Measurements from ENCODE around the gene FAM98B. TPM values are rescaled to one million over a fixed set of nuclear protein-coding genes. Genes with fewer than 3 reads are reported as not detected.
A peak's percentile ranks its signal among the peaks of the same experiment; 100 is the strongest.

The FAM98B gene
- total and polyA plus RNA-seq, 4 experiments from 2014 or later: 3.3 to 26.3 (median 12.6) TPM

- Histone ChIP-seq H3K27me3 (ENCODE audit: insufficient read depth, low read length) (no peaks in the 10 kb centered on the region), H3K36me3 (ENCODE audit: insufficient read depth, low read length) (peaks cover 74% of the 10 kb centered on the region), H3K9me3 (ENCODE audit: control insufficient read depth in 1 of 2, low read length in 2 of 2) (no peaks in the 10 kb centered on the region), H3K4me1 (ENCODE audit: insufficient read depth, low read length) (peaks cover 37% of the 10 kb centered on the region), H3K27ac (ENCODE audit: low read depth, low read length) (peak overlapping the region; percentile 27), H3K4me3 (ENCODE audit: low read length in 2 of 2) (no peak overlapping the region)
- intact Hi-C loops (cut with micrococcal nuclease): loop anchor here (5.0 kb wide), 1 partner anchor 44 kb away; the partner anchor contains the start of gene RASGRP1
- CTCF ChIA-PET (ENCODE audit: partially characterized antibody): interaction anchor here (1.2 to 2.9 kb wide), 6 partner anchors 46 to 182 kb away, joined by 5 to 13 read pairs (median 8); partner anchors contain the start of gene RASGRP1
- peak overlapping the region; percentile 44 to 89 (median 72) for H3K27ac Mint-ChIP-seq
- no peaks in the 10 kb centered on the region for H3K9me3 Mint-ChIP-seq
- H3K36me3 Mint-ChIP-seq: peaks cover 62 to 85% of the 10 kb centered on the region in 2 donors
- peaks cover 30 to 41% (median 36%) of the 10 kb centered on the region in 4 donors for H3K4me1 Mint-ChIP-seq
- DNase-seq: no peak
- peak overlapping the region in 1 of 8 donors; percentile 15 for H3K4me3 Mint-ChIP-seq
- POLR2A ChIA-PET (ENCODE audit: partially characterized antibody): interaction anchor here (1.2 kb wide), 2 partner anchors 13 to 168 kb away, joined by 3 to 4 read pairs; no protein-coding TSS in a partner anchor
- H3K27me3 Mint-ChIP-seq: no peaks in the 10 kb centered on the region
These were observed 64.2 kb downstream of the FAM98B start for GRCh38 chr15:38518084-38518483.

- DNase-seq: no peak
- POLR2A ChIA-PET (ENCODE audit: partially characterized antibody): interaction anchor here (1.0 to 3.0 kb wide), 2 partner anchors 9 to 44 kb away, joined by 3 to 14 read pairs; partner anchors contain the start of gene RASGRP1
- Histone ChIP-seq H3K36me3 (ENCODE audit: insufficient read depth, low read length) (peaks cover 71% of the 10 kb centered on the region), H3K9me3 (ENCODE audit: control insufficient read depth in 1 of 2, low read length in 2 of 2) (no peaks in the 10 kb centered on the region), H3K27ac (ENCODE audit: low read depth, low read length) (peak overlapping the region; percentile 10), H3K4me3 (ENCODE audit: low read length in 2 of 2) (no peak overlapping the region), H3K27me3 (ENCODE audit: insufficient read depth, low read length) (no peaks in the 10 kb centered on the region), H3K4me1 (ENCODE audit: insufficient read depth, low read length) (peaks cover 38% of the 10 kb centered on the region)
- Mint-ChIP-seq H3K4me3 (no peak overlapping the region), H3K27me3 (no peaks in the 10 kb centered on the region), H3K4me1 (peaks cover 38 to 48% (median 43%) of the 10 kb centered on the region in 4 donors), H3K9me3 (no peaks in the 10 kb centered on the region), H3K36me3 (peaks cover 57 to 78% of the 10 kb centered on the region in 2 donors), H3K27ac (peak overlapping the region in 6 of 7 donors; percentile 22 to 89 (median 68))
- CTCF ChIA-PET (ENCODE audit: partially characterized antibody): interaction anchor here (1.1 to 2.1 kb wide), 4 partner anchors 44 to 171 kb away, joined by 3 to 14 read pairs (median 8); no protein-coding TSS in a partner anchor
- intact Hi-C loops (cut with micrococcal nuclease): no loop called here
These were observed 66.1 kb downstream of the FAM98B start for GRCh38 chr15:38520035-38520434.

GRCh38 chr15:38521316-38521715 is 67.4 kb downstream of the FAM98B start:
- POLR2A ChIA-PET (ENCODE audit: partially characterized antibody): interaction anchor here (2.2 to 3.0 kb wide), 2 partner anchors 18 to 43 kb away, joined by 7 to 14 read pairs; partner anchors contain the start of gene RASGRP1
- Histone ChIP-seq H3K27me3 (ENCODE audit: insufficient read depth, low read length) (no peaks in the 10 kb centered on the region), H3K36me3 (ENCODE audit: insufficient read depth, low read length) (peaks cover 71% of the 10 kb centered on the region), H3K4me3 (ENCODE audit: low read length in 2 of 2) (no peak overlapping the region), H3K9me3 (ENCODE audit: control insufficient read depth in 1 of 2, low read length in 2 of 2) (no peaks in the 10 kb centered on the region), H3K4me1 (ENCODE audit: insufficient read depth, low read length) (peaks cover 39% of the 10 kb centered on the region), H3K27ac (ENCODE audit: low read depth, low read length) (no peak overlapping the region)
- H3K4me3 Mint-ChIP-seq: no peak overlapping the region
- H3K27me3 Mint-ChIP-seq: no peaks in the 10 kb centered on the region
- H3K4me1 Mint-ChIP-seq: peaks cover 41 to 61% (median 51%) of the 10 kb centered on the region in 4 donors
- DNase-seq: no peak
- peaks cover 56 to 77% of the 10 kb centered on the region in 2 donors for H3K36me3 Mint-ChIP-seq
- H3K9me3 Mint-ChIP-seq: no peaks in the 10 kb centered on the region
- CTCF ChIA-PET (ENCODE audit: partially characterized antibody): interaction anchor here (1.1 to 3.7 kb wide), 7 partner anchors 11 to 178 kb away, joined by 3 to 17 read pairs (median 7); no protein-coding TSS in a partner anchor
- intact Hi-C loops (cut with micrococcal nuclease): no loop called here
- peak overlapping the region; percentile 57 to 87 (median 78) for H3K27ac Mint-ChIP-seq

- no peaks in the 10 kb centered on the region for H3K27me3 ChIP-seq (ENCODE audit: insufficient read depth, low read length)
- H3K4me3 Mint-ChIP-seq: peak overlapping the region in 1 of 8 donors; percentile 3
- intact Hi-C loops (cut with micrococcal nuclease): no loop called here
- peak overlapping the region; percentile 24 for H3K27ac ChIP-seq (ENCODE audit: low read depth, low read length)
- no peak overlapping the region for H3K4me3 ChIP-seq (ENCODE audit: low read length in 2 of 2)
- no peaks in the 10 kb centered on the region for H3K27me3 Mint-ChIP-seq
- ChIA-PET POLR2A (ENCODE audit: partially characterized antibody) (interaction anchor here (1.2 to 3.0 kb wide), 3 partner anchors 10 to 41 kb away, joined by 3 to 14 read pairs (median 7); partner anchors contain the start of gene RASGRP1), CTCF (ENCODE audit: partially characterized antibody) (interaction anchor here (0.8 to 3.7 kb wide), 10 partner anchors 10 to 177 kb away, joined by 3 to 17 read pairs (median 4); partner anchors contain the start of gene FAM98B)
- H3K27ac Mint-ChIP-seq: peak overlapping the region; percentile 21 to 88 (median 72)
- peaks cover 52 to 77% of the 10 kb centered on the region in 2 donors for H3K36me3 Mint-ChIP-seq
- H3K36me3 ChIP-seq (ENCODE audit: insufficient read depth, low read length): peaks cover 58% of the 10 kb centered on the region
- H3K9me3 Mint-ChIP-seq: no peaks in the 10 kb centered on the region
- H3K9me3 ChIP-seq (ENCODE audit: control insufficient read depth in 1 of 2, low read length in 2 of 2): no peaks in the 10 kb centered on the region
- H3K4me1 Mint-ChIP-seq: peaks cover 41 to 74% (median 61%) of the 10 kb centered on the region in 4 donors
- H3K4me1 ChIP-seq (ENCODE audit: insufficient read depth, low read length): peaks cover 51% of the 10 kb centered on the region
- no peak for DNase-seq
These were observed 69.0 kb downstream of the FAM98B start for GRCh38 chr15:38522922-38523321.

- H3K9me3 Mint-ChIP-seq: no peaks in the 10 kb centered on the region
- no peaks in the 10 kb centered on the region for H3K9me3 ChIP-seq (ENCODE audit: control insufficient read depth in 1 of 2, low read length in 2 of 2)
- ChIA-PET CTCF (ENCODE audit: partially characterized antibody) (interaction anchor here (1.0 to 3.7 kb wide), 5 partner anchors 11 to 175 kb away, joined by 3 to 17 read pairs (median 3); partner anchors contain the start of gene FAM98B), POLR2A (ENCODE audit: partially characterized antibody) (interaction anchor here (0.6 to 3.0 kb wide), 3 partner anchors 27 to 164 kb away, joined by 4 to 7 read pairs (median 4); no protein-coding TSS in a partner anchor)
- H3K4me3 ChIP-seq (ENCODE audit: low read length in 2 of 2): no peak overlapping the region
- H3K27ac Mint-ChIP-seq: peak overlapping the region; percentile 46 to 80 (median 66)
- H3K36me3 ChIP-seq (ENCODE audit: insufficient read depth, low read length): peaks cover 52% of the 10 kb centered on the region
- peak overlapping the region in 1 of 8 donors; percentile 25 for H3K4me3 Mint-ChIP-seq
- peaks cover 46 to 81% (median 69%) of the 10 kb centered on the region in 4 donors for H3K4me1 Mint-ChIP-seq
- peaks cover 59% of the 10 kb centered on the region for H3K4me1 ChIP-seq (ENCODE audit: insufficient read depth, low read length)
- DNase-seq: no peak
- no peaks in the 10 kb centered on the region for H3K27me3 ChIP-seq (ENCODE audit: insufficient read depth, low read length)
- peaks cover 55 to 79% of the 10 kb centered on the region in 2 donors for H3K36me3 Mint-ChIP-seq
- intact Hi-C loops (cut with micrococcal nuclease): no loop called here
- H3K27me3 Mint-ChIP-seq: no peaks in the 10 kb centered on the region
- no peak overlapping the region for H3K27ac ChIP-seq (ENCODE audit: low read depth, low read length)
These were observed 70.2 kb downstream of the FAM98B start for GRCh38 chr15:38524156-38524555.

- intact Hi-C loops (cut with micrococcal nuclease): no loop called here
- Mint-ChIP-seq H3K9me3 (no peaks in the 10 kb centered on the region), H3K27ac (peak overlapping the region; percentile 37 to 81 (median 47)), H3K4me1 (peaks cover 51 to 90% (median 70%) of the 10 kb centered on the region in 4 donors), H3K27me3 (no peaks in the 10 kb centered on the region), H3K4me3 (no peak overlapping the region), H3K36me3 (peaks cover 59 to 77% of the 10 kb centered on the region in 2 donors)
- H3K27me3 ChIP-seq (ENCODE audit: insufficient read depth, low read length): no peaks in the 10 kb centered on the region
- POLR2A ChIA-PET (ENCODE audit: partially characterized antibody): interaction anchor here (1.7 to 3.0 kb wide), 2 partner anchors 10 to 38 kb away, joined by 4 to 7 read pairs; no protein-coding TSS in a partner anchor
- peaks cover 52% of the 10 kb centered on the region for H3K36me3 ChIP-seq (ENCODE audit: insufficient read depth, low read length)
- CTCF ChIA-PET (ENCODE audit: partially characterized antibody): interaction anchor here (1.1 to 2.3 kb wide), 5 partner anchors 65 to 178 kb away, joined by 3 to 10 read pairs (median 6); no protein-coding TSS in a partner anchor
- no peak for DNase-seq
- no peak overlapping the region for H3K27ac ChIP-seq (ENCODE audit: low read depth, low read length)
- no peak overlapping the region for H3K4me3 ChIP-seq (ENCODE audit: low read length in 2 of 2)
- H3K4me1 ChIP-seq (ENCODE audit: insufficient read depth, low read length): peaks cover 57% of the 10 kb centered on the region
- no peaks in the 10 kb centered on the region for H3K9me3 ChIP-seq (ENCODE audit: control insufficient read depth in 1 of 2, low read length in 2 of 2)
These were observed 71.6 kb downstream of the FAM98B start for GRCh38 chr15:38525489-38525888.

GRCh38 chr15:38526158-38526557 is 72.2 kb downstream of the FAM98B start:
- intact Hi-C loops (cut with micrococcal nuclease): no loop called here
- Mint-ChIP-seq H3K9me3 (no peaks in the 10 kb centered on the region), H3K27me3 (no peaks in the 10 kb centered on the region), H3K27ac (peak overlapping the region in 6 of 7 donors; percentile 47 to 88 (median 72)), H3K4me1 (peaks cover 57 to 92% (median 75%) of the 10 kb centered on the region in 4 donors), H3K4me3 (no peak overlapping the region), H3K36me3 (peaks cover 63 to 82% of the 10 kb centered on the region in 2 donors)
- ChIA-PET CTCF (ENCODE audit: partially characterized antibody) (interaction anchor here (1.0 to 2.3 kb wide), 5 partner anchors 64 to 178 kb away, joined by 3 to 10 read pairs (median 6); no protein-coding TSS in a partner anchor), POLR2A (ENCODE audit: partially characterized antibody) (interaction anchor here (1.7 to 3.0 kb wide), 2 partner anchors 9 to 38 kb away, joined by 4 to 7 read pairs; no protein-coding TSS in a partner anchor)
- Histone ChIP-seq H3K4me3 (ENCODE audit: low read length in 2 of 2) (no peak overlapping the region), H3K27me3 (ENCODE audit: insufficient read depth, low read length) (no peaks in the 10 kb centered on the region), H3K4me1 (ENCODE audit: insufficient read depth, low read length) (peaks cover 60% of the 10 kb centered on the region), H3K36me3 (ENCODE audit: insufficient read depth, low read length) (peaks cover 56% of the 10 kb centered on the region), H3K9me3 (ENCODE audit: control insufficient read depth in 1 of 2, low read length in 2 of 2) (no peaks in the 10 kb centered on the region), H3K27ac (ENCODE audit: low read depth, low read length) (no peak overlapping the region)
- no peak for DNase-seq
